ENCODE measurements around the gene ZDHHC4.

- TF ChIP-seq CTCF (IDR thresholded peaks at IDR 0.05; ENCODE audit: borderline replicate concordance, extremely low read depth, low read length, poor library complexity, severe bottlenecking) = no peak
- TF ChIP-seq EZH2 (IDR thresholded peaks at IDR 0.05; ENCODE audit: borderline replicate concordance, low read depth, low read length, severe bottlenecking) = no peak
Observed at GRCh38 chr7:6575281-6576023, 1.8 kb upstream of the ZDHHC4 start.

Measured in DND-41 (cell line).